IMR-90 (cell line): ENCODE results near the gene IGFBP7. TPM values are rescaled to one million over a fixed set of nuclear protein-coding genes. Genes with fewer than 3 reads are reported as not detected.

Experiments used
- ATAC-seq: fragments of 200-7000 bp; cut with Tn5 transposase; 2 replicates; pipeline ENCODE4 v1.9.1; 2020; ENCODE audit warnings: low read depth, mild to moderate bottlenecking, moderate library complexity
- BruUV-seq: library from RNA; stranded (reverse); fragments of 400-500 nt; replicated peaks from 2 replicates; lab custom pipeline; 2021; lab: Mats Ljungman, UMichigan
- CTCF ChIA-PET: fragments of 300-600 bp; formaldehyde crosslinking; extraction: SDS; loops from one replicate; lab custom pipeline; 2021; ENCODE audit warnings: antibody characterized with exemption; lab: Yijun Ruan, JAX
- POLR2A ChIA-PET: fragments of 300-600 bp; sonication (Branson Sonifier 250); formaldehyde crosslinking; loops from one replicate; lab custom pipeline; 2022; ENCODE audit warnings: antibody characterized with exemption; ENCODE audit not compliant: unreplicated experiment; lab: Charles Lee
- DNase-seq: peaks from one replicate; pipeline ENCODE4 v3.0.0; 2013
- H2AFZ ChIP-seq: replicated peaks from 2 replicates; pipeline ENCODE3; 2013; ENCODE audit warnings: low read length, mild to moderate bottlenecking; ENCODE audit not compliant: poor library complexity
- H2AK5ac ChIP-seq: 2 replicates; pipeline ENCODE4 v1.6.1; 2013; ENCODE audit warnings: low read depth, low read length, inconsistent platforms
- H2AK9ac ChIP-seq: replicated peaks from 2 replicates; pipeline ENCODE3; 2013; ENCODE audit warnings: mild to moderate bottlenecking, low read depth, low read length, moderate library complexity; ENCODE audit not compliant: poor library complexity
- H2BK120ac ChIP-seq: 2 replicates; pipeline ENCODE4 v1.6.1; 2013; ENCODE audit warnings: low read depth, low read length, inconsistent platforms
- H2BK15ac ChIP-seq: 3 replicates; pipeline ENCODE4 v1.6.1; 2013; ENCODE audit warnings: low read depth, low read length, inconsistent platforms
- H2BK20ac ChIP-seq: 2 replicates; pipeline ENCODE4 v1.6.1; 2013; ENCODE audit warnings: low read depth, mild to moderate bottlenecking, inconsistent platforms, low read length, moderate library complexity
- H2BK5ac ChIP-seq: 2 replicates; pipeline ENCODE4 v1.6.1; 2013; ENCODE audit warnings: mild to moderate bottlenecking, low read depth, low read length, inconsistent platforms; ENCODE audit not compliant: poor library complexity, severe bottlenecking
- H3K14ac ChIP-seq: replicated peaks from 2 replicates; pipeline ENCODE4 v1.6.1; 2013; ENCODE audit warnings: low read depth, low read length, inconsistent platforms
- H3K18ac ChIP-seq: 2 replicates; pipeline ENCODE4 v1.6.1; 2013; ENCODE audit warnings: low read depth, low read length, control low read depth
- H3K23ac ChIP-seq: 2 replicates; pipeline ENCODE4 v1.6.1; 2013; ENCODE audit warnings: low read depth, low read length, inconsistent platforms
- H3K27ac ChIP-seq: 2 replicates; pipeline ENCODE4 v1.5.1; 2013; ENCODE audit warnings: mild to moderate bottlenecking, control low read depth, low read length; ENCODE audit not compliant: insufficient read depth
- H3K27me3 ChIP-seq: 2 replicates; pipeline ENCODE4 v1.6.1; 2013; ENCODE audit warnings: low read length; ENCODE audit not compliant: control insufficient read depth, insufficient read depth
- H3K36me3 ChIP-seq: 2 replicates; pipeline ENCODE4 v1.6.1; 2013; ENCODE audit warnings: low read length, mixed read lengths; ENCODE audit not compliant: control insufficient read depth, insufficient read depth
- H3K4ac ChIP-seq: 2 replicates; pipeline ENCODE4 v1.6.1; 2013; ENCODE audit warnings: low read depth, low read length, inconsistent platforms
- H3K4me1 ChIP-seq: 2 replicates; pipeline ENCODE4 v1.6.1; 2013; ENCODE audit warnings: low read length, mixed read lengths; ENCODE audit not compliant: control insufficient read depth, insufficient read depth
- H3K4me2 ChIP-seq: 2 replicates; pipeline ENCODE4 v1.6.1; 2013; ENCODE audit warnings: low read depth, mild to moderate bottlenecking, control low read depth, low read length, moderate library complexity
- H3K4me3 ChIP-seq: 2 replicates; pipeline ENCODE4 v1.5.1; 2013; ENCODE audit warnings: low read depth, mild to moderate bottlenecking, control low read depth, low read length, moderate library complexity; ENCODE audit not compliant: insufficient read depth
- H3K56ac ChIP-seq: 2 replicates; pipeline ENCODE4 v1.6.1; 2013; ENCODE audit warnings: low read length, inconsistent platforms; ENCODE audit not compliant: insufficient read depth; ENCODE audit errors: extremely low read depth
- H3K79me1 ChIP-seq, 2 experiments: 2 replicates each; pipeline ENCODE4 v1.6.1; 2013; ENCODE audit warnings: low read length in 2 of 2, inconsistent platforms in 1 of 2, low read depth in 1 of 2
- H3K9ac ChIP-seq: 2 replicates; pipeline ENCODE4 v1.6.1; 2013; ENCODE audit warnings: low read depth, low read length, control low read depth
- H3K9me1 ChIP-seq: 2 replicates; pipeline ENCODE4 v1.6.1; 2013; ENCODE audit warnings: low read length, inconsistent platforms; ENCODE audit not compliant: insufficient read depth
- H3K9me3 ChIP-seq: 2 replicates; pipeline ENCODE4 v1.6.1; 2013; ENCODE audit warnings: low read length; ENCODE audit not compliant: control insufficient read depth, insufficient read depth
- H4K20me1 ChIP-seq: 2 replicates; pipeline ENCODE4 v1.6.1; 2013; ENCODE audit warnings: low read length, inconsistent platforms; ENCODE audit not compliant: insufficient read depth
- H4K5ac ChIP-seq: 2 replicates; pipeline ENCODE4 v1.6.1; 2013; ENCODE audit warnings: mild to moderate bottlenecking, low read depth, low read length, control low read depth
- H4K8ac ChIP-seq, 2 experiments: 2 replicates each; pipeline ENCODE4 v1.6.1; 2013; ENCODE audit warnings: low read depth in 2 of 2, low read length in 2 of 2, control low read depth in 1 of 2, inconsistent platforms in 1 of 2
- H4K91ac ChIP-seq: 2 replicates; pipeline ENCODE4 v1.6.1; 2013; ENCODE audit warnings: low read depth, low read length, inconsistent platforms; ENCODE audit not compliant: insufficient read depth
- BHLHE40 ChIP-seq: fragments of 150-350 bp; IDR thresholded peaks from 2 replicates; pipeline ENCODE4 v1.6.1; 2016; ENCODE audit warnings: mild to moderate bottlenecking, low read depth, low read length
- CEBPB ChIP-seq: IDR thresholded peaks from 2 replicates; pipeline ENCODE4 v1.6.1; 2012; ENCODE audit warnings: low read depth, low read length, improper control_type of control experiment
- CHD1 ChIP-seq: IDR thresholded peaks from 2 replicates; pipeline ENCODE4 v1.6.1; 2012; ENCODE audit warnings: low read depth, low read length, improper control_type of control experiment
- CTCF ChIP-seq: conservative IDR thresholded peaks from 2 replicates; pipeline ENCODE4 v1.5.1; 2012; ENCODE audit warnings: mild to moderate bottlenecking, low read depth, low read length, improper control_type of control experiment
- ELK1 ChIP-seq: fragments of 150-350 bp; IDR thresholded peaks from 2 replicates; pipeline ENCODE4 v1.6.1; 2016; ENCODE audit warnings: low read depth, mild to moderate bottlenecking, low read length, moderate library complexity, borderline replicate concordance
- FOS ChIP-seq: fragments of 150-350 bp; IDR thresholded peaks from 2 replicates; pipeline ENCODE4 v1.6.1; 2016; ENCODE audit warnings: low read depth, low read length
- MAFK ChIP-seq: IDR thresholded peaks from 2 replicates; pipeline ENCODE4 v1.6.1; 2012; ENCODE audit warnings: low read depth, low read length, improper control_type of control experiment
- MAZ ChIP-seq: IDR thresholded peaks from 2 replicates; pipeline ENCODE4 v1.6.1; 2012; ENCODE audit warnings: low read depth, mild to moderate bottlenecking, low read length, improper control_type of control experiment, moderate library complexity, borderline replicate concordance
- MXI1 ChIP-seq: IDR thresholded peaks from 2 replicates; pipeline ENCODE4 v1.6.1; 2012; ENCODE audit warnings: low read depth, mild to moderate bottlenecking, low read length, moderate library complexity, borderline replicate concordance
- NFE2L2 ChIP-seq: fragments of 150-350 bp; IDR thresholded peaks from 2 replicates; pipeline ENCODE4 v1.6.1; 2016; ENCODE audit warnings: low read depth, mild to moderate bottlenecking, low read length
- POLR2A ChIP-seq: IDR thresholded peaks from 2 replicates; pipeline ENCODE4 v1.6.1; 2012; ENCODE audit warnings: mild to moderate bottlenecking, low read depth, low read length
- RAD21 ChIP-seq: IDR thresholded peaks from 2 replicates; pipeline ENCODE4 v1.6.1; 2012; ENCODE audit warnings: low read length, improper control_type of control experiment
- RCOR1 ChIP-seq: IDR thresholded peaks from 2 replicates; pipeline ENCODE4 v1.6.1; 2012; ENCODE audit warnings: mild to moderate bottlenecking, low read length, improper control_type of control experiment; ENCODE audit not compliant: insufficient replicate concordance
- RFX5 ChIP-seq: IDR thresholded peaks from 2 replicates; pipeline ENCODE4 v1.8.0; 2012; ENCODE audit warnings: low read depth, mild to moderate bottlenecking, low read length, moderate library complexity
- SMC3 ChIP-seq: fragments of 150-350 bp; IDR thresholded peaks from 2 replicates; pipeline ENCODE4 v1.6.1; 2016; ENCODE audit warnings: low read depth, mild to moderate bottlenecking, antibody characterized with exemption, low read length, moderate library complexity
- USF2 ChIP-seq: fragments of 150-350 bp; IDR thresholded peaks from 2 replicates; pipeline ENCODE4 v1.6.1; 2017; ENCODE audit warnings: mild to moderate bottlenecking, antibody characterized with exemption, low read length, low read depth
- WGBS, 2 experiments: methylation state at CpG; one replicate each; pipeline versions ENCODE4 v1.1.5 to v1.1.7; 2013; ENCODE audit warnings: missing lambda C conversion rate in 2 of 2; ENCODE audit not compliant: insufficient read length in 1 of 2; ENCODE audit errors: extremely low coverage in 2 of 2; 5-methylcytosine and 5-hydroxymethylcytosine counted together
- dilution Hi-C: fragments of 300-500 bp; cut with HindIII; formaldehyde crosslinking; loops from one replicate; pipeline ENCODE4 v1.14.3; 2018; ENCODE audit warnings: low sequenced_read_pairs; ENCODE audit not compliant: unreplicated experiment
- in situ Hi-C: fragments of 300-500 bp; cut with MboI; formaldehyde crosslinking; loops from 3 replicates; pipeline ENCODE4 v1.14.3; 2019; ENCODE audit warnings: low sequenced_read_pairs, inconsistent platforms, mixed read lengths
- intact Hi-C: fragments of 100-400 bp; cut with micrococcal nuclease; formaldehyde crosslinking; loops from 2 replicates; pipeline ENCODE4 v1.10.0; 2022
- polyA plus RNA-seq, 3 experiments: library from polyadenylated mRNA; depleted of rRNA; stranded (reverse); fragments of >200 nt; gene quantifications; 2 replicates each; pipeline ENCODE4 v1.2.3, GENCODE V29; 2012; ENCODE audit warnings: low replicate concordance in 1 of 3
- total RNA-seq: library from RNA; depleted of rRNA; stranded (reverse); fragments of >200 nt; gene quantifications from 2 replicates; pipeline ENCODE4 v1.2.3, GENCODE V29; 2012

Gene IGFBP7
- total and polyA plus RNA-seq, 2 of the 4 experiments (the other 2 are of a cell fraction) = 33.2 to 267 TPM

GRCh38 chr4:57154191-57154590 is 44.0 kb upstream of the IGFBP7 start:
- no CpG with 5 or more reads among the region's 4 CpGs for WGBS, 2 experiments
- in situ Hi-C loops = no loop called here
- no peaks in the 10 kb centered on the region for H3K9me3 ChIP-seq
- BruUV-seq = no TSS peak
- no peak overlapping the region for H3K27ac ChIP-seq
- no peak overlapping the region for H3K4me3 ChIP-seq
- intact Hi-C loops = no loop called here
- H2AK5ac ChIP-seq = peak overlapping the region; percentile 79; the same call in 1 of the 2 replicates
- CTCF ChIA-PET = interaction anchor here (0.7 to 3.1 kb wide), 3 partner anchors 9 to 930 kb away, joined by 3 to 22 read pairs (median 6); no protein-coding TSS in a partner anchor
- H3K9ac ChIP-seq = no peak overlapping the region
- H3K23ac ChIP-seq = peak overlapping the region; percentile 76; the same call in 1 of the 2 replicates
- H3K27me3 ChIP-seq = no peaks in the 10 kb centered on the region; the same call in 1 of the 2 replicates
- no peaks in the 10 kb centered on the region for H3K36me3 ChIP-seq
- DNase-seq = peak; percentile 23
- peaks cover 3% of the 10 kb centered on the region for H3K4me1 ChIP-seq
- no peak overlapping the region for H2BK5ac ChIP-seq
- H2BK120ac ChIP-seq = peak overlapping the region; percentile 50
- peaks cover 3% of the 10 kb centered on the region for H3K9me1 ChIP-seq
- H3K14ac ChIP-seq = no peak overlapping the region; the same call in 1 of the 2 replicates
- H2AK9ac ChIP-seq = no peak overlapping the region
- peak overlapping the region; percentile 36; the same call in 1 of the 2 replicates for H4K91ac ChIP-seq
- peak overlapping the region; percentile 77; the same call in 1 of the 2 replicates for H2BK20ac ChIP-seq
- ATAC-seq = no peak
- H2AFZ ChIP-seq = no peak overlapping the region
- H4K20me1 ChIP-seq = no peaks in the 10 kb centered on the region
- TF ChIP-seq MAZ (no peak), RCOR1 (no peak), ELK1 (no peak), RFX5 (no peak), MAFK (no peak), BHLHE40 (no peak), MXI1 (no peak), USF2 (no peak), FOS (no peak), CTCF (no peak), NFE2L2 (no peak), CEBPB (no peak), SMC3 (no peak), POLR2A (no peak), RAD21 (no peak), CHD1 (no peak)
- dilution Hi-C loops = no loop called here
- POLR2A ChIA-PET = no interaction called here
- peak overlapping the region; percentile 73; the same call in 2 of the 3 replicates for H2BK15ac ChIP-seq
- H3K4ac ChIP-seq = peak overlapping the region; percentile 57; the same call in 1 of the 2 replicates
- H4K8ac ChIP-seq = no peak overlapping the region
- H3K18ac ChIP-seq = no peak overlapping the region
- H3K56ac ChIP-seq = no peak overlapping the region
- H3K79me1 ChIP-seq = no peaks in the 10 kb centered on the region
- no peak overlapping the region for H3K4me2 ChIP-seq
- no peak overlapping the region for H4K5ac ChIP-seq
